GM12875 (cell line): ENCODE results near the gene MOSPD2.

ENCODE experiments used
- H3K4me3 ChIP-seq: one replicate; pipeline ENCODE4 v1.5.1; 2011; ENCODE audit warnings: low read depth, low read length, control low read depth
- CTCF ChIP-seq: IDR thresholded peaks from 2 replicates; pipeline ENCODE4 v1.5.1; 2011; ENCODE audit warnings: low read depth, mild to moderate bottlenecking, control low read depth, inconsistent platforms, low read length, moderate library complexity, borderline replicate concordance; ENCODE audit not compliant: insufficient read depth

Gene MOSPD2

DNA sequence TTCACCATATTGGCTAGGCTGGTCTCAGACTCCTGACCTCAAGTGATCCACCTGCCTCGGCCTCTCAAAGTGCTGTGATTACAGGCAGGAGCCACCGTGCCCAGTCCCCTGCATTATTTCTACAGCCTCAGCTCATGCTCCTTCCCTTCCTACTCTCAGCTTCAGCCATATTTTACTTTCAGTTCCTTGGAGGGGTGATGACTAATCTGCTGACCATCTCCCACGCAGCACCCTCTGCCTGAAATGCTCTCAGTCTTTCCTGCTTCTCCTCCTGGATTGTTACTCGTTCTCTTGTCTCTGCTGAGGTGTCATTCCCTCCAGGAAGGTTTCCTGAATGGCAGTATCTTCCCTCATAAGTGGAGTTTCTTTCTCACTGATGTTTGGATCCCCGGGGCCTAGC, 63.3 kb downstream of the MOSPD2 start:
- no peak overlapping the region for H3K4me3 ChIP-seq
- no peak for TF ChIP-seq CTCF

DNA sequence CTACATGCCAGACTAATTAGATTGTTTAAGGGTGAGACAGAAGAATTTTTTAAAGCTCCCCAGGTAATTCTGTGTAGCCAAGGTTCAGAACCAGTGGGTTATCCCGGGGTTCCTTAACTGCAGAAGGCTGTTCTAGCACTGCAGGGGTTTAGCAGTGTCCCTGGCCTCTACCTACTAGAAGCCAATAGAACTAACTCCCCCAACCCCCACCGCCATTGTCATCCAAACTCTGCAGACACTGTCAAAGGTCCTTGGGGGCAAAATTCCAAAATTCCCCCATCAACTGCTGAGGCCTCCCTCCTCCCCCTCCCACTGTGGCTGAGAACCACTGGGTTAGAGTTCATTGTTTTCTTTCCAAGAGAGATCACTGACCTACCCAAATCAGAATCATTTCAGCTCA, 66.4 kb downstream of the MOSPD2 start:
- no peak overlapping the region for H3K4me3 ChIP-seq
- no peak for TF ChIP-seq CTCF

- TF ChIP-seq CTCF: no peak
- no peak overlapping the region for H3K4me3 ChIP-seq
Observed at GRCh38 chrX:14941301-14941700, 68.1 kb downstream of the MOSPD2 start.

DNA sequence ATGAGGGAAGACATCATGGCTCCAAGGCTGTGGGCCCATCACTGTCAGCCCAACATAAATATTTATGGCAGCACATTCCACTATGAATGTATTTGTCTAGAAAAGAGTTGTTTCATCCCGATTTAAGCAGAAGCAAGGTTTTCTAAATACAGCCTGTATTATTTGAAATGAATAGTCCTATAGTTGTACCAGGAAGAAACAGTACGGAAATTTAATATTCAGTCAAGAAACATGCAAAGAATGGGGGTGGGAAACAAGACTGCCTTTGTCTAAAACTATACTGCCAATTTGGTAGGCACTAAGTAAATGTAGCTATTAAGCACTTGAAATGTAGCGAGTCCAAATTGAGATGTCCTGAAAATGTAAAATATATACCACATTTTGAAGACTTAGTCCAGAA, 69.1 kb downstream of the MOSPD2 start:
- no peak overlapping the region for H3K4me3 ChIP-seq
- no peak for TF ChIP-seq CTCF

DNA sequence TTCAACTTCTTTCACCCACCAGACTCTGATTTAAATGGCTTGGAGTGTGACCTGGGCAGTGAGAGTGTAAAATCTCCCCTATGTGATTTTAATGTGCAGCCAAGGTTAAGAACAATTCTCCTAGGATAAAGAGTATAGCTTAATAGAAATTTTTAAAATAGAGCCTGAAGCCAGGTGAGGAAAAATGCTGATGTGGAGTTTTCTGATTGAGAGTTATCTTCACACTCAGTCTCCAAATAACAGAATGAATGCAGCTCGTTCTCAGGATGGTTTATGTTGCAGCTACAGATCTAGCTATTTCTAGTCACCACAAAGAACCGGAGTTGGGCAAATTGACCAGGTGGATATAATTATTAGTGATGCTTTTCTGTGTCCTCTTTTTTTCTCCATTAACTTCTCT, 70.7 kb downstream of the MOSPD2 start:
- no peak overlapping the region for H3K4me3 ChIP-seq
- TF ChIP-seq CTCF: no peak

DNA sequence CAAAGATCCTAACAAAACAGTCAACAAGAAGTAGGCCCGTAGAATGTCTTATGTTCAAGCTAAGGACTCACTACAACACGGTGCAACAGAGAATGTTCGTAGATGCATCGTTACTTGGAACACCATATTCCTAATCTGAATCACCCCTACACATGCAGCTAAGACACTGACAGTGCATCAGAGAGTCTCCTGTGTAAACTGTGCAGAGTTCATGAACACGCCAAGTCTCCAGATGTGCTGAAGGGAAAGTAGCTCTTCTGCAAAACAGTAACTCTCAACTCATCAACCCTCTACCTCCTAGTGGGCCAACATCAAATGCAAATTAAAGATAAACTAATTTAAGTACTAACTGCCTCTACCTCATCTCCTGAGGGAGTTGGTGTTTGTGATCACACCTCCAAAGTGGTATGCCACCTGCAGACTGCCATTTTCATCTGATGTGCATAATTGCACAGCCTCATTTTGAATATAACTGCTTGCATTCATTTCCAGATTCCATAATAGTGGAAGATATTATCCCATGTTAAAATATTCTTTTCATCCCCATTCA, 73.5 kb downstream of the MOSPD2 start:
- no peak overlapping the region for H3K4me3 ChIP-seq
- no peak for TF ChIP-seq CTCF

GRCh38 chrX:14948691-14949090, 75.5 kb downstream of the MOSPD2 start:
- TF ChIP-seq CTCF: no peak
- H3K4me3 ChIP-seq: no peak overlapping the region
